Spleen (tissue), 11 donors: ENCODE data around the gene EPHA3. TPM values are rescaled to one million over a fixed set of nuclear protein-coding genes. Genes with fewer than 3 reads are reported as not detected.

Experiments used
- DNase-seq: peaks from one replicate; pipeline ENCODE4 v3.0.0-alpha.2; 2020
- H3K27ac ChIP-seq, 8 donors: fragments of 200-600 bp; sonication (generic) in 7 of 8; 1 replicate in 4 of 8; 2 replicates in 4 of 8; pipeline versions ENCODE4 v1.5.0 to v1.8.0; 2016 to 2021; ENCODE audit warnings: inconsistent platforms in 4 of 8, mild to moderate bottlenecking in 4 of 8, moderate library complexity in 1 of 8
- H3K27me3 ChIP-seq, 7 donors: fragments of 200-600 bp; sonication (generic) in 6 of 7; replicated peaks in 1 of 7; 1 replicate in 4 of 7; 2 replicates in 3 of 7; pipeline versions ENCODE4 v1.5.0 to v1.8.0; 2016 to 2021; ENCODE audit warnings: inconsistent platforms in 3 of 7, mild to moderate bottlenecking in 1 of 7
- H3K36me3 ChIP-seq, 6 donors: fragments of 200-600 bp; sonication (generic) in 5 of 6; 1 replicate in 4 of 6; 2 replicates in 2 of 6; pipeline versions ENCODE4 v1.5.0 to v1.8.0; 2016 to 2021; ENCODE audit warnings: inconsistent platforms in 2 of 6
- H3K4me1 ChIP-seq, 6 donors: fragments of 200-600 bp; sonication (generic) in 5 of 6; 1 replicate in 3 of 6; 2 replicates in 3 of 6; pipeline versions ENCODE4 v1.5.0 to v1.8.0; 2016 to 2021; ENCODE audit warnings: inconsistent platforms in 3 of 6
- H3K4me3 ChIP-seq, 8 donors: fragments of 200-600 bp; sonication (generic) in 7 of 8; 1 replicate in 4 of 8; 2 replicates in 4 of 8; pipeline versions ENCODE4 v1.5.0 to v1.8.0; 2016 to 2021; ENCODE audit warnings: inconsistent platforms in 4 of 8, mild to moderate bottlenecking in 4 of 8, moderate library complexity in 2 of 8
- H3K9me3 ChIP-seq, 8 donors: fragments of 200-600 bp; sonication (generic) in 7 of 8; 1 replicate in 4 of 8; 2 replicates in 4 of 8; pipeline versions ENCODE4 v1.5.0 to v1.8.0; 2016 to 2021; ENCODE audit warnings: inconsistent platforms in 4 of 8
- CTCF ChIP-seq, 11 experiments: fragments of 200-600 bp in 7 of 11; fragments of 450-650 bp in 4 of 11; sonication (generic) in 4 of 11; IDR thresholded peaks in 8 of 11; conservative IDR thresholded peaks in 3 of 11; 1 replicate in 7 of 11; 2 replicates in 4 of 11; pipeline versions ENCODE4 v1.4.0 to v1.8.0; 2016 to 2021; ENCODE audit warnings: antibody characterized with exemption in 11 of 11, inconsistent platforms in 4 of 11, mild to moderate bottlenecking in 1 of 11
- POLR2A ChIP-seq, 3 donors: fragments of 450-650 bp; IDR thresholded peaks; one replicate each; pipeline ENCODE4 v1.5.1; 2017; ENCODE audit warnings: antibody characterized with exemption in 3 of 3, mild to moderate bottlenecking in 1 of 3
- POLR2AphosphoS5 ChIP-seq, 3 donors: sonication (generic); formaldehyde crosslinking; IDR thresholded peaks; one replicate each; pipeline ENCODE4 v1.5.1; 2017; ENCODE audit warnings: antibody characterized with exemption in 3 of 3
- WGBS, 5 donors: extraction: QIAGEN DNeasy Blood & Tissue Kit in 3 of 5; methylation state at CpG; one replicate each; pipeline versions ENCODE4 v1.1.5 to v1.1.7; 2013 to 2018; 5-methylcytosine and 5-hydroxymethylcytosine counted together
- intact Hi-C: fragments of 100-400 bp; cut with DNase I; formaldehyde crosslinking; loops from one replicate; pipeline ENCODE4 v1.15.0; 2023; ENCODE audit warnings: low total_unique reads
- polyA plus RNA-seq, 3 donors: library from polyadenylated mRNA; stranded (reverse); fragments of 200-250 nt; gene quantifications; one replicate each; pipeline ENCODE4 v1.2.1, GENCODE V29; 2013
- total RNA-seq, 7 donors: library from RNA; depleted of rRNA in 3 of 7; stranded (reverse); fragments of >200 nt in 3 of 7; fragmentation: NEBNext Ultra II Directional in 4 of 7; extraction: Animal tissue kit (Norgen Biotek cat#: 25700) in 4 of 7; gene quantifications; one replicate each; pipeline versions ENCODE4 v1.1.0 to v1.2.1, GENCODE V29; 2016 to 2021
- donor health status: healthy with polysubstance abuse.
- donor health status: DM: no; HTN: no; CAD: no; lungs with moderate emphysema.
- donor health status: DM: no; HTN: no; CAD: no.
- donor health status: Bipolar disorder and iron deficiency.
- donor health status: healthy.
- donor health status: DM: no; HTN: no; CAD: no.
- donor health status: DM: yes; HTN: yes; CAD: no.

The EPHA3 gene
- total and polyA plus RNA-seq, 10 donors = 0.07 to 1.2 (median 0.76) TPM

DNA sequence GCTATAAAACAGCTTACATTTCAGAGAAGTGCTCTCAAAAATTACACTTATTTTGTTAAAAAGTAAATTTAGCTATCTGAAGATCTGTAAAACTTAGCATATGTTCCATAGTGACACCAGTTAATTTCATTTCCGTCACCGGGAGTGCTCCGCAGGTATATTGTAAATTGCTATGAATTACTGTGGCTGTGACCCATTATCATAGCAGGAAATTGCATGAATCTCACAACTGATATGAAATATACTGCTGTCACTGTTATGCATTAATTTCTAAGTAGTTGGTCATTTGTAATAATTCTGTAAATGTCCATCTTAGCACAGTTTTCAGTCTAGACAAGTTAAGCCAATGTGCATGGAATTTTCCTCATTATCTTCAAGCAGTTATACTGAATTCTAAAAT is 91.2 kb downstream of the EPHA3 start:
- Histone ChIP-seq H3K4me3 (no peak overlapping the region), H3K27me3 (no peaks in the 10 kb centered on the region), H3K4me1 (no peaks in the 10 kb centered on the region), H3K27ac (no peak overlapping the region), H3K9me3 (no peaks in the 10 kb centered on the region), H3K36me3 (no peaks in the 10 kb centered on the region)
- intact Hi-C loops = no loop called here
- 75 to 93% (median 84%) methylated on average over 3 of the region's 3 CpGs for WGBS, 5 donors
- no peak for DNase-seq
- TF ChIP-seq CTCF (IDR thresholded peaks at IDR 0.05 in 8 of 11, conservative IDR thresholded peaks at IDR 0.05 in 3 of 11) = no peak
- no peak for TF ChIP-seq POLR2AphosphoS5 (IDR thresholded peaks at IDR 0.05)
- no peak for TF ChIP-seq POLR2A (IDR thresholded peaks at IDR 0.05)

- TF ChIP-seq CTCF (IDR thresholded peaks at IDR 0.05 in 8 of 11, conservative IDR thresholded peaks at IDR 0.05 in 3 of 11) (no peak), POLR2AphosphoS5 (IDR thresholded peaks at IDR 0.05) (no peak), POLR2A (IDR thresholded peaks at IDR 0.05) (no peak)
- intact Hi-C loops = no loop called here
- Histone ChIP-seq H3K4me3 (no peak overlapping the region), H3K27me3 (no peaks in the 10 kb centered on the region), H3K36me3 (no peaks in the 10 kb centered on the region), H3K4me1 (no peaks in the 10 kb centered on the region), H3K27ac (no peak overlapping the region), H3K9me3 (peaks cover 0 to 17% (median 6%) of the 10 kb centered on the region in 8 donors)
- DNase-seq = no peak
- WGBS, 5 donors = 56 to 88% (median 84%) methylated on average over 1 of the region's 1 CpG
Observed at GRCh38 chr3:89212619-89213018, 105.2 kb downstream of the EPHA3 start.

DNA sequence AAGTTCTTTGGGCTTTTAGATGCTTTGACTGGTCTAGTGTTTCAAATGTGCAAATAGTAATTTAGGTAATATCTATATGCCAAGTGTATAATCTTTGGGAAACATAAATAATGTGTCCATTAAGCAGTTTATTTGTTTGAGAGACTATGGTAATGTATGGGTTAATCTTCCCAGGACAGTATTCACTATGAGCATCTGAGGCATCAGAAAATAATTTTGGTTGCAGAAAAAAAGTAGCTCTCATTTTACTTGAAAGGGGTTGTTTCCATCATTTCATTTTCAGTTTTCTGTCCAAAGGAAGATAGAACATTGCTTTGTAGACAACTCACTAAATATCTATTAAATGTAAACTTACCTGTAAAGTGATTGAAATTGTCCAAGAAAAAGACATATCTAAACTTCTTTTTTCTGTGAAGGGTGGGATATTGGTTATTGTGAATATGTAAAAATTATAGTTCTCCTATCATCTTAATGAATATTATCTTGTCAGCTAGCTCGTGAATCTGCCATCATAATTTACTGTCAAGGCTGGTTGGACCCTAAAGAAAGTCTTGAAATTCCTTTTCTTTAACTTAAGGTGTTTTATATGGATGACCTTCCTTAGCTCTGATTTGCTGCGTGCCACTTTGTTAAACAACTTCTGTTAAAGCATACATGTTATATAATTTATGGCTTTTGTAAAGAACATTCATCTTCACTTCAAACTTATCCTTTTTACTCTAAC is 108.8 kb downstream of the EPHA3 start:
- no peaks in the 10 kb centered on the region for H3K4me1 ChIP-seq
- H3K27me3 ChIP-seq = no peaks in the 10 kb centered on the region
- intact Hi-C loops = no loop called here
- no peak overlapping the region for H3K27ac ChIP-seq
- H3K4me3 ChIP-seq = no peak overlapping the region
- no peak for DNase-seq
- WGBS, 5 donors = 58 to 71% (median 64%) methylated on average over 2 of the region's 2 CpGs
- TF ChIP-seq POLR2A (IDR thresholded peaks at IDR 0.05) (no peak), CTCF (IDR thresholded peaks at IDR 0.05 in 8 of 11, conservative IDR thresholded peaks at IDR 0.05 in 3 of 11) (no peak), POLR2AphosphoS5 (IDR thresholded peaks at IDR 0.05) (no peak)
- no peaks in the 10 kb centered on the region for H3K9me3 ChIP-seq
- no peaks in the 10 kb centered on the region for H3K36me3 ChIP-seq

DNA sequence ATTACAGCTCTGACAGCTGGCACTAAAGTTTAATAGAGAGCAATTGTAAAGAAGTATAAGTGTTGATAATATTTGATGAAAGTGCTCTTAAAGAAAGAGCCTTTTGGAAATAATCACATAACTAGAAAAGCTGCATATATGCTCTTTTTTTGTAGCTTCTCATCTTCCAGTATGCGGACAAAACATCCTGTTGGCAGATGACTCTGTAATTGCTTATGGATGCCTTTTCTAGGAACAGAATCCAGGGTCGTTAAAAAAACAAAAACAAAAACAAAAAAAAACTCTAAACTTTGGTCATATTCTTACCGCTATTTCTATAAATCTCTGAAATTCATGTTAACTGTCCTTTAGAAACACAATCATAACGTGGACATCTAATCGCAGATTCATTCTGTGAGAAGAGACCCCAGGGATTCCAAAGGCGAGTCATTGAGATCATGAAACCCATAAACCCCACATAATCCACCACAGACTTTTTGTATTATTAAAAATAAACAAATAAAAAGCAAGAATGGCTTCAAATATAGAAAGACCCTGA is 109.8 kb downstream of the EPHA3 start:
- Histone ChIP-seq H3K36me3 (no peaks in the 10 kb centered on the region), H3K4me3 (no peak overlapping the region), H3K27ac (no peak overlapping the region), H3K4me1 (no peaks in the 10 kb centered on the region), H3K9me3 (no peaks in the 10 kb centered on the region), H3K27me3 (no peaks in the 10 kb centered on the region)
- TF ChIP-seq CTCF (IDR thresholded peaks at IDR 0.05 in 8 of 11, conservative IDR thresholded peaks at IDR 0.05 in 3 of 11) (no peak), POLR2A (IDR thresholded peaks at IDR 0.05) (no peak), POLR2AphosphoS5 (IDR thresholded peaks at IDR 0.05) (no peak)
- intact Hi-C loops = no loop called here
- 72 to 89% (median 82%) methylated on average over 6 of the region's 6 CpGs for WGBS, 5 donors
- no peak for DNase-seq
